Fibroblast of lung (primary cell): ENCODE data around the gene PPP2R5A. TPM values are rescaled to one million over a fixed set of nuclear protein-coding genes. Genes with fewer than 3 reads are reported as not detected.

Source experiments
- DNase-seq, 2 donors: peaks; one replicate each; pipeline versions ENCODE4 v3.0.0 to v3.0.0-alpha.2; 2010; ENCODE audit warnings: low read depth in 2 of 2
- H2AFZ ChIP-seq: 2 replicates; pipeline ENCODE4 v1.5.1; 2012; ENCODE audit warnings: low read length, control low read depth, inconsistent platforms
- H3K27ac ChIP-seq: 2 replicates; pipeline ENCODE4 v1.5.1; 2011; ENCODE audit warnings: low read length, control low read depth; ENCODE audit not compliant: insufficient read depth
- H3K27me3 ChIP-seq: 2 replicates; pipeline ENCODE4 v1.5.1; 2011; ENCODE audit warnings: mild to moderate bottlenecking, low read length; ENCODE audit not compliant: control insufficient read depth, insufficient read depth
- H3K36me3 ChIP-seq: 2 replicates; pipeline ENCODE4 v1.5.1; 2011; ENCODE audit warnings: low read length; ENCODE audit not compliant: control insufficient read depth, insufficient read depth
- H3K4me1 ChIP-seq: 2 replicates; pipeline ENCODE4 v1.5.1; 2011; ENCODE audit warnings: low read length; ENCODE audit not compliant: control insufficient read depth, insufficient read depth; ENCODE audit errors: extremely low read depth
- H3K4me2 ChIP-seq: 2 replicates; pipeline ENCODE4 v1.5.1; 2011; ENCODE audit warnings: low read length, control low read depth; ENCODE audit not compliant: insufficient read depth; ENCODE audit errors: extremely low read depth
- H3K4me3 ChIP-seq, 4 experiments: fragments of 200-600 bp in 1 of 4; sonication (generic) in 1 of 4; replicated peaks in 1 of 4; 2 replicates each; pipeline ENCODE4 v1.5.1; 2011 to 2016; ENCODE audit warnings: low read length in 4 of 4, low read depth in 3 of 4, mild to moderate bottlenecking in 3 of 4, control low read depth in 2 of 4, inconsistent platforms in 1 of 4, mixed read lengths in 1 of 4; ENCODE audit not compliant: insufficient read depth in 1 of 4; ENCODE audit errors: control extremely low read depth in 1 of 4
- H3K79me2 ChIP-seq: 2 replicates; pipeline ENCODE4 v1.5.1; 2012; ENCODE audit warnings: mild to moderate bottlenecking, low read length, inconsistent platforms; ENCODE audit not compliant: control insufficient read depth, insufficient read depth
- H3K9ac ChIP-seq: 2 replicates; pipeline ENCODE4 v1.5.1; 2011; ENCODE audit warnings: mild to moderate bottlenecking, low read length, control low read depth; ENCODE audit not compliant: insufficient read depth
- H3K9me3 ChIP-seq: 2 replicates; pipeline ENCODE4 v1.5.1; 2012; ENCODE audit warnings: low read depth, low read length; ENCODE audit not compliant: control insufficient read depth, insufficient read depth
- H4K20me1 ChIP-seq: 2 replicates; pipeline ENCODE4 v1.5.1; 2011; ENCODE audit warnings: low read length; ENCODE audit not compliant: control insufficient read depth, insufficient read depth; ENCODE audit errors: extremely low read depth
- CTCF ChIP-seq, 2 donors: IDR thresholded peaks in 1 of 2; conservative IDR thresholded peaks in 1 of 2; 1 replicate in 1 of 2; 2 replicates in 1 of 2; pipeline ENCODE4 v1.5.1; 2011 to 2012; ENCODE audit warnings: low read length in 2 of 2, control low read depth in 1 of 2, inconsistent platforms in 1 of 2, low read depth in 1 of 2, mild to moderate bottlenecking in 1 of 2
- EZH2 ChIP-seq: IDR thresholded peaks from 2 replicates; pipeline ENCODE4 v1.5.1; 2012; ENCODE audit warnings: low read length, control low read depth, mild to moderate bottlenecking; ENCODE audit errors: missing control alignments
- polyA plus RNA-seq, 2 donors: library from polyadenylated mRNA; depleted of rRNA in 1 of 2; stranded (reverse) in 1 of 2; unstranded in 1 of 2; fragments of >200 nt; gene quantifications; 2 replicates each; pipeline ENCODE4 v1.2.1, GENCODE V29; 2011 to 2012; ENCODE audit warnings: missing spikeins in 1 of 2
- total RNA-seq: library from RNA; depleted of rRNA; stranded (reverse); fragments of >200 nt; gene quantifications from 2 replicates; pipeline ENCODE4 v1.2.1, GENCODE V29; 2014

The PPP2R5A gene
- total and polyA plus RNA-seq, 2 donors (not counting 1 experiment from before 2014, with no cell fraction given) = 21.2 to 35.2 TPM

GRCh38 chr1:212368073-212368484 lies 82.9 kb downstream of the PPP2R5A start:
- no peak overlapping the region for H2AFZ ChIP-seq
- TF ChIP-seq CTCF (conservative IDR thresholded peaks at IDR 0.05 in 1 of 2, IDR thresholded peaks at IDR 0.05 in 1 of 2; ENCODE audit: low read depth in 1 of 2, low read length in 2 of 2) (peak; percentile 96 to 97), EZH2 (no peak)
- no peaks in the 10 kb centered on the region for H3K4me1 ChIP-seq
- H3K4me2 ChIP-seq = no peak overlapping the region
- H3K27ac ChIP-seq = no peak overlapping the region
- H4K20me1 ChIP-seq = no peaks in the 10 kb centered on the region
- H3K9ac ChIP-seq = no peak overlapping the region
- DNase-seq = peak; percentile 59 to 81
- no peaks in the 10 kb centered on the region for H3K36me3 ChIP-seq
- H3K79me2 ChIP-seq = no peaks in the 10 kb centered on the region
- no peak overlapping the region for H3K4me3 ChIP-seq
- no peaks in the 10 kb centered on the region for H3K27me3 ChIP-seq
- no peaks in the 10 kb centered on the region for H3K9me3 ChIP-seq

- H3K4me3 ChIP-seq = no peak overlapping the region
- H3K9me3 ChIP-seq = no peaks in the 10 kb centered on the region
- no peaks in the 10 kb centered on the region for H3K36me3 ChIP-seq
- no peaks in the 10 kb centered on the region for H3K4me1 ChIP-seq
- H3K27ac ChIP-seq = no peak overlapping the region
- no peaks in the 10 kb centered on the region for H3K27me3 ChIP-seq
- H3K79me2 ChIP-seq = no peaks in the 10 kb centered on the region
- no peak overlapping the region for H3K4me2 ChIP-seq
- H3K9ac ChIP-seq = no peak overlapping the region
- no peaks in the 10 kb centered on the region for H4K20me1 ChIP-seq
- TF ChIP-seq CTCF (conservative IDR thresholded peaks at IDR 0.05 in 1 of 2, IDR thresholded peaks at IDR 0.05 in 1 of 2; ENCODE audit: low read depth in 1 of 2, low read length in 2 of 2) (no peak), EZH2 (no peak)
- DNase-seq = no peak
- no peak overlapping the region for H2AFZ ChIP-seq
These were observed 90.8 kb downstream of the PPP2R5A start for GRCh38 chr1:212375986-212376385.

GRCh38 chr1:212377644-212378043 lies 92.4 kb downstream of the PPP2R5A start:
- Histone ChIP-seq H3K27me3 (no peaks in the 10 kb centered on the region), H3K9me3 (no peaks in the 10 kb centered on the region), H3K4me2 (no peak overlapping the region), H3K9ac (no peak overlapping the region), H3K4me1 (no peaks in the 10 kb centered on the region), H3K79me2 (no peaks in the 10 kb centered on the region), H3K27ac (no peak overlapping the region), H2AFZ (no peak overlapping the region), H4K20me1 (no peaks in the 10 kb centered on the region), H3K4me3 (no peak overlapping the region), H3K36me3 (no peaks in the 10 kb centered on the region)
- TF ChIP-seq EZH2 (no peak), CTCF (conservative IDR thresholded peaks at IDR 0.05 in 1 of 2, IDR thresholded peaks at IDR 0.05 in 1 of 2; ENCODE audit: low read depth in 1 of 2, low read length in 2 of 2) (no peak)
- no peak for DNase-seq
